SH-SY5Y (cell line): Measurements from ENCODE around the gene NBAS.

ENCODE experiments used
- GATA2 ChIP-seq: IDR thresholded peaks from 2 replicates; pipeline ENCODE4 v1.6.1; 2011; ENCODE audit warnings: mild to moderate bottlenecking, low read depth, low read length
- GATA3 ChIP-seq: IDR thresholded peaks from 2 replicates; pipeline ENCODE4 v1.6.1; 2011; ENCODE audit warnings: low read depth, mild to moderate bottlenecking, low read length, moderate library complexity

DNA sequence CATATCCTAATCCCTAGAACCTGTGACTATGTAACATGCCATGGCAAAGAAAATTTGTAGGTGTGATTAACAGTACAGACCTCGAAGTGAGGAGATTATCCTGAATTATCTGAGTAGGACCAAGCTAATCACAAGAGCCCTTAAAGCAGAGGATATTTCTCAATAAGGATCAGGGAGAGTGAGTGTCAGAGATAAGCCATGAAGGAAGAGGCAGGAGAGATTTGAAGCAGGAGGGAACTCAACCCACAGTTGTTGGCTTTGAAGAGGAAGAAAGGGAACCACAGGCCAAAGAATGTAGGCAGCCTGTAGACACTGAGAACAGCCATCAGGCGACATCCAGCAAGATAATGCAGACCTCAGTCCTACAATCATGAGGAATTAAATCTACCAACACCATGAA lies 229.3 kb downstream of the NBAS start:
- TF ChIP-seq GATA3 (no peak), GATA2 (no peak)
